Left ventricle myocardium inferior (tissue), 1 donor: ENCODE data around the gene NUDT22. TPM values are rescaled to one million over a fixed set of nuclear protein-coding genes. Genes with fewer than 3 reads are reported as not detected.
A peak's percentile ranks its signal among the peaks of the same experiment; 100 is the strongest.

Experiments
- DNase-seq: peaks from one replicate; pipeline ENCODE4 v3.0.0-alpha.2; 2020
- H3K27ac ChIP-seq: fragments of 200-600 bp; replicated peaks from 2 replicates; pipeline ENCODE4 v1.8.0; 2021
- H3K27me3 ChIP-seq: fragments of 200-600 bp; 2 replicates; pipeline ENCODE4 v1.8.0; 2021; ENCODE audit warnings: low read depth
- H3K36me3 ChIP-seq: fragments of 200-600 bp; 2 replicates; pipeline ENCODE4 v1.8.0; 2021
- H3K4me1 ChIP-seq: fragments of 200-600 bp; 2 replicates; pipeline ENCODE4 v1.8.0; 2021
- H3K4me3 ChIP-seq: fragments of 200-600 bp; 2 replicates; pipeline ENCODE4 v1.8.0; 2021; ENCODE audit warnings: mild to moderate bottlenecking, moderate library complexity
- H3K9me3 ChIP-seq: fragments of 200-600 bp; replicated peaks from 2 replicates; pipeline ENCODE4 v1.8.0; 2021
- CTCF ChIP-seq: fragments of 200-600 bp; IDR thresholded peaks from 2 replicates; pipeline ENCODE4 v1.8.0; 2021; ENCODE audit warnings: antibody characterized with exemption, mild to moderate bottlenecking, borderline replicate concordance
- intact Hi-C: fragments of 100-400 bp; cut with micrococcal nuclease; formaldehyde crosslinking; loops from one replicate; pipeline ENCODE4 v1.11.0; 2022
- total RNA-seq: library from RNA; stranded (reverse); fragmentation: NEBNext Ultra II Directional; extraction: Animal tissue kit (Norgen Biotek cat#: 25700); gene quantifications from one replicate; pipeline ENCODE4 v1.2.1, GENCODE V29; 2021
- donor health status: DM: no; HTN: yes; CAD: no; lungs with severe emphysema.

NUDT22 gene
- total RNA-seq, 1 donor from 2014 or later: 65.2 TPM

GRCh38 chr11:64251016-64251752, 25.1 kb downstream of the NUDT22 start, which contains the start of gene PLCB3:
Gene PLCB3 (plus strand): TSS chr11:64251530. CDS start chr11:64251650, 120 bp downstream.
- Histone ChIP-seq H3K27me3 (no peaks in the 10 kb centered on the region), H3K27ac (peak within 1 kb of the TSS; percentile 84), H3K9me3 (no peaks in the 10 kb centered on the region), H3K4me3 (peak within 1 kb of the TSS; percentile 88), H3K36me3 (peaks cover 19% of the 10 kb centered on the region), H3K4me1 (peaks cover 49% of the 10 kb centered on the region)
- DNase-seq: peak; percentile 52
- TF ChIP-seq CTCF: peak; percentile 85
- intact Hi-C loops: no loop called here

GRCh38 chr11:64251753-64252002, 25.6 kb downstream of the NUDT22 start:
- Histone ChIP-seq H3K36me3 (peaks cover 24% of the 10 kb centered on the region), H3K27ac (peak overlapping the region; percentile 84), H3K4me1 (peaks cover 48% of the 10 kb centered on the region), H3K9me3 (no peaks in the 10 kb centered on the region), H3K4me3 (peak overlapping the region; percentile 88), H3K27me3 (no peaks in the 10 kb centered on the region)
- TF ChIP-seq CTCF: no peak
- intact Hi-C loops: no loop called here
- DNase-seq: no peak

- peak overlapping the region; percentile 88 for H3K4me3 ChIP-seq
- H3K4me1 ChIP-seq: peaks cover 43% of the 10 kb centered on the region
- H3K27ac ChIP-seq: peak overlapping the region; percentile 84
- no peaks in the 10 kb centered on the region for H3K9me3 ChIP-seq
- TF ChIP-seq CTCF: no peak
- intact Hi-C loops: no loop called here
- peaks cover 29% of the 10 kb centered on the region for H3K36me3 ChIP-seq
- H3K27me3 ChIP-seq: no peaks in the 10 kb centered on the region
- peak; percentile 53 for DNase-seq
Observed at GRCh38 chr11:64252003-64252872, 26.2 kb downstream of the NUDT22 start.

- no peak for TF ChIP-seq CTCF
- DNase-seq: no peak
- intact Hi-C loops: no loop called here
- Histone ChIP-seq H3K36me3 (peaks cover 36% of the 10 kb centered on the region), H3K4me3 (peak overlapping the region; percentile 88), H3K9me3 (no peaks in the 10 kb centered on the region), H3K4me1 (peaks cover 36% of the 10 kb centered on the region), H3K27me3 (no peaks in the 10 kb centered on the region), H3K27ac (peak overlapping the region; percentile 84)
Observed at GRCh38 chr11:64253043-64253442, 27.0 kb downstream of the NUDT22 start.

GRCh38 chr11:64253481-64253880, 27.4 kb downstream of the NUDT22 start:
- no peak for DNase-seq
- Histone ChIP-seq H3K4me3 (no peak overlapping the region), H3K27ac (peak overlapping the region; percentile 16), H3K36me3 (peaks cover 40% of the 10 kb centered on the region), H3K27me3 (no peaks in the 10 kb centered on the region), H3K9me3 (no peaks in the 10 kb centered on the region), H3K4me1 (peaks cover 36% of the 10 kb centered on the region)
- TF ChIP-seq CTCF: no peak
- intact Hi-C loops: no loop called here
